GM18907 (cell line): ENCODE results near the gene RIMBP2.

Experiments used
- ATAC-seq: cut with Tn5 transposase; IDR thresholded peaks from one replicate; pipeline ENCODE4 v1.9.1; 2021; ENCODE audit warnings: mild to moderate bottlenecking, moderate library complexity; ENCODE audit not compliant: unreplicated experiment

Gene RIMBP2

DNA sequence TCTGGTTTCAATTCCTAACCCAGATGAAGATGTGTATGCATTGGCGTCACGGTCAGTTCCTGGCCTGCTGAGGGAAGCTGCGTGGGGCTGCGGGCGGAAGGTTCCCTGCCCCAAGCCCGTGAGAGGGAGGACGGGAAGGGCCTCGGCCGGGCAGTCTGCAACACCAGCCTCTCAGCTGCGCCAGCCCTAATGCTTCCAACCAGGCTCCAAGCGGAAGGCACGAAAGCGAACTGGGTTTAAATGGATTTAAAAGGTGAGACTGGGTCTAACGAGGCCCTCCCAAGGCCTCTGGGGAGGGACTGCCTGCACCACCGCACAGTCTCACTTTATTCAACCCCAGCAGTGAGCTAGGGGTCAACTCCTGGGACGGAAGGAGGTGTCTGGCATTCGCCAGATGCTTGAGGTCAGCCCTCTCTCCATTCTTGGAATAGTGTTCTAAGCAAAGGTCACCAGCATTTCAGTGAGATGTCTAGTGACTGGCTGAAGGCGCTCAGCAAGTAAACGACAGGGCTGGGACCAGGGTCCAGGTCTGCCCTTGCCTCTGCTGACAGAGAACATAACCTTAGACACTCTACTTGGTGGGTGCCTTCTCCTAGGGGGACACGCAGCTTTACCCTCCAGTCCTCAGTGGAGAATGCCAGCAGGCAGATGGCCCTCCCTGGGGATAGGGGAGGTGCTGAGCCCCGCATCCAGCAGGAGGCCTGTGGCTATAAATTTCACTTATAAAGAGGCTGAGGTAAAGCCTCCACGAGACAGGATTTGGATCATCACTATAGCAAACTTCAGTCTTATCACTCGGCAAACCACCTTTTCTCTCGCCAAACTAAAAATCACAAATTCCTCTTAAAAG is 286.2 kb downstream of the RIMBP2 start:
- ATAC-seq, result no peak

DNA sequence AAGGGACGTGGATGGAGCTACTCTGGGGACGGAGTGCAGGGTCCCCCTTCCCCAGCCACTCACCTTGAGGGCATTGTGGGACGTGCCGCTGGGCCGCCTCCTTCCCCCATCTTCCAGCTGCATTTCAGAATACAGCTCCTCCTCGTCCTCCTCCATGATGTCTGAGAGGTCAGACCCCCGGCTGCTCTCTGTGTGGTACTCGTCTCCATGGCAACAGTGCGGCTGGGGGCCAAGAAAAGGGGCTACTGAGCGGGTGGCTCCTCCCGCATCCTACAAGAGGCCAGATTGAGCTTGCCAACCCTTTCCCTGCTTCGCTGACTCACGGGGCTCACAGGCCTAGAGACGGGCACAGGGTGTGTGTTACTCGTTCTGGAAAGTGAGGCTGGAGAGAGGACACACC is 288.0 kb downstream of the RIMBP2 start:
- no peak for ATAC-seq

DNA sequence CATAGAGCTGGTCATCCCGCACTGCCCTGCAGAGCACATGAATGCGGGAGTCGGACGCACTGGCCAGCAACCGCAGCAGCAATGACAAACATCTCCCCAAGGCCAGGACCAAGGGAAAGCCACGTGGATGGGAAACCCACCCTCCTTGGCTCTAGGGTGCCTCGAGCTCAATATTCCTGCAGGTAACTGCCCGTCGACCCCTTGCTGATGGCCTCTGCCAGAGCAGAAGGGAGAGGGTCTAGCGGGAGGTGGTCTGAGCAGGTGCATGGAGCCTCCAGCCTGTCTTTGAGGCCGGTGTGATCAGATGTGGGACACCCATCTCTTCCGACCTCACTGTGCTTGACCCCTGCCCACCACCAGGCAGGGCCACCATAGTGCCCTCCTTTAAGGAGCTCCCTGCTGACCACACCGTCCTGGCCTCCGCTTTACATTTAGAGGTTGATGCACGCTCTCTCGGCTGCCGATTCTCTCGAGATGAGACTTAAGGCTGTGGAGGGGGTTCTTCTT is 288.7 kb downstream of the RIMBP2 start:
- no peak for ATAC-seq

DNA sequence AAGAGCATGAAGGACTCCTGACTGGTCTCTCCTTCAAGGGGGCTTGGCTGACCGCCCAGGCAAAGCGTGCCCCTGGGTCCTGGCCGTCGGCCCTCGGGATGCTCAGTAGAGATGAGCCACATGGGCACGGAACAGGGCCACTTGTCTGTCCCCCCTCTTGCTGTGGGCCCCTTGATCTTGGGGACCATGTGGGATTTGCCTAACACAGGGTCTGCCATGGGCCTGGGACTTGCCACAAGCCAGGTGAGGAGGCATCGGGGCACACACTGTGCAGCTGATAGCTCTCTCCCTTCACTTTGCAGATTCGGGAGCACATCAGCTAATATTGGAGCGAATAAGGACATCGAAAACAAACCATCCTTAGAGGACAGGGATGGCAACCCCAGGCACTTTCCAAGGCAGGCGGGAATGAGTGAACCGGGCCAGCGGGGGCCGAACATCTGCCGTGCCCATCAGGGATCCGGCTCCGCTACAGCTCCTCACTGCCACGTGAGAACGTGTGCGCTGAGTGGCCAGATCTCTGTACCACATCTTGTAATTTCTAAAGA is 290.3 kb downstream of the RIMBP2 start:
- no peak for ATAC-seq

DNA sequence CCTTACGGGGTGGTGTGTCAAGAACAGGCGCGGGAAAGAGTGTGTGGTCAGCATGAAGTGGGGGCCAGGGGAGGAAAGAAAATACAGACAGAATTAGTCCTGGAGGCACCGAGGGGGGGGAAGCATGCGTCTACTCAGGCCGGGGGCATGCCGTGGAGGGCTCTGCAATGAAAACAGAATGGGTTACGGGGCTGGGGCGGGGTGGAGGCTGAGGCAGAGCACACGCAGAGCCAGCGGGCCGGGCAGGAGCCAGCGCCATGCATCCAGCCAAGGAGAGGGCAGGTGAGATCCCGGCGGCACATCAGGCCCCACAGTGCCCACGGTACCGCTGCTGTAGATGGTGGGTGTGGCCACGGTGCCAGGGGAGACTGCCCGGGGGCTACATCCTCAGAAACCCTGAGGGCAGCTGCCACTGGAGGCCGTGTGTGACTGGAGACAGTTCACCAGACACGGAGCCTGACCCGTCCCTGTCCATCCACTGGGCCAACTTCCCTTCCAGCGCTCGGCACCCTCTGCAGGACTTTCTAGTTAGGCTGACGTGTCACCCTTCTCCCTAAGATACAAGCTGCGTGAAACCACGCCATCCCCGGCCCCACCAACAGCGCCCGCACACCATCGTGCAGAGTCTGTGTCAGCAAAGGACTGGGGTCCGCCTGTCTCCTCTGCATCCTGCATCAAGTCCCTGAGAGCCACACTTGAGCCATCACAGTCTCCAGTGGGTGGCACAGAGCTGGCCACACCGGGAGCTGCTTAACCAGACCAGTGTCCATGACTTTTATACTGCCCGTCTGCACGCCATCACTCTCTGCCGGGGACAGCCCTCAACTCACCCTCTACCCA is 291.0 kb downstream of the RIMBP2 start:
- ATAC-seq, result no peak

DNA sequence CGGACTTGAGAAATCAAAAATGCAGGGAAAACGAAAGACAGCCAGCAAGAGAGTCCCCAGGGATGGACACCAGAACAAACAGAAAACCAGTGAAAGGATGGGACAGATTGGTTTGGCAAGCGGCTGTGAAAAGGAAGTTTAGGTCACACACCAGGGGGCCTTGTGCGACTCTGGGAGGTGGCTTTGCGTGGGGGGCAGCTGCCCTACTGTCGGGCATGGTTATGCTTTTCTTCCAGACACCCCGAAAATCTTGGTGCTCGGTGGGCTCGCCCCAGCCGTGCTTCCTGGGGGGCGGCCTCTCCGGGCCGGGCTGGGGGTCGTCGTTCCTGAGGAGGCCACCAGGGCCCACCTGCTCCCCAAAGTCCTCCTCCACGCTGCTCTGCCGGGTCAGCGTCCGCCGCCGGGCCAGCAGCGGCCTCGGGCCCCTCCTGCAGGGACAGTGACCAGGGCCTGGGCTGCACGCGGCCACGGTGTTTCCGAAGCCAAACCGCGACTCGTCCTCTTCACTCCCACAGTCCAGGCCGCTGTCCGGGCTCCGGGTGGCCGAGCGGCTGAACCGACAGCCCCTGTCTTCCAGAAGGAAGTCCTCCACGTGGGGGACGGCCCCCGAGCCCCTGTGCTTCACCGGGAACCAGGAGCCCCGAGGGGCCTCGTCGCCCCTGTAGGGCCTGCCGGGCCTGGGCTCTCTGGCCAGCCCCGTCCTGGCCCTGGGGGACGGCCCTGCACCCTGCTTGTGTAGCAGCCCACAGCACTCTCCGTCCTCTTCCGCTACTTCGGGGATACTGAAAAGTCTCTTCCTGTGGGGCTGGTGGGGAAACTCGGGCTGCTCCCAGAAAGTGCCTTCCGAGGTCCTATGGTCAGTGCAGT is 291.9 kb downstream of the RIMBP2 start:
- no peak for ATAC-seq

DNA sequence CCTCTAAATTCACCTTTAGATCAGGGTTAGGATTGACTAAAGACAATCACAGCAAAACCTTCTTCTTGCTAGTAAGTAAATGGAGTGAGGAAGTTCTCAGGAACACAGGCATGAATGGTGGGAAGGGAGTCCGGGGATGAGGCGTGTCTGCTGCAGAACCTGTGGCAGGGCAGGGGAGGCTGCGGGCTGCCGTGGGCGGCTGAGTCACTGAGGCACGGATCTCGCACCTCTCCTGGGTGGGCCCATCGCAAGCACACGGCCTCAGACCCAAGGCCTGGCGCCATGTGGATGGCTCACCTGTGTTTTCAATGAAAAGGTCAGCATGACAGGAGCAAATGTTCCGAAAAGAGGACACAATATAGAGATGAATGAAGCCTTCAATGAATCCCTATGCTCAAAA is 293.0 kb downstream of the RIMBP2 start:
- ATAC-seq, result no peak

DNA sequence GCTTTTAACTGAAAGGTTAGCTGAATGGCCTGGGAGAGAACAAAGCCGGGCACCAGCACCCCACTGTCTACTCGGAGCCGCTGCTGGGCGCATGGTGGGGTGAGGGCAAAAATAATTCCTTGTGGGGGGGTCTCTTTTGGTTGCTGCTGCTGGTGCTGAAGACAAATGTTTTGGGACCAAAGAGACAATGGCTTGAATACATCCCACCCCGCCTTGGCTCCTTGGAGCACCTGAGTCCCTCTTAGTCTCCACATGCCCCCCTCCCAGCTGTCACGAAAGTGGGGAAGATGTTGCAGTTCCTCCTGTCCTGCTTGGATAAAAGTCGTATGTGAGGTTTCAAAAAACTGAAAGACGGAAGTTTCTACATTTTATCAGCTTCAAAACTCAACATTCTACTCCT is 293.4 kb downstream of the RIMBP2 start:
- no peak for ATAC-seq

DNA sequence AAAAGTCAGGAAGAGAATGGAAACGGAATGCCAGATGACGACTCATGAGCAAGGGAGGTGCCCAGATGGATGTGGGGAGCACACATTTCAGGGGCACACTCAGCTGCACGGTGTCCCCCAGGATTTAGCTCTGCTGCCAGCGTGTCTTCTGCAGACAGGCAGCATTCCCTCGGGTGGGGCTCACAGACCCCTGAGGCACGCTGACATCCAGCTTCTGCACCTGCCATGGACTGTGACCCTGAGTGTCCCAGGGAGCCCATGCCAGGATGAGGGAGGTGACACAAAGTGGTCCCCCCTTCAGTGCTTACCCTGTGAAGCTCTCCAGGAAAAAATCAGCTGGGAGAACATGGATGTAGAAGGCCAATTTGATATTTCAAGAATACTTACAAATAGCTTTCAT is 294.2 kb downstream of the RIMBP2 start:
- no peak for ATAC-seq

DNA sequence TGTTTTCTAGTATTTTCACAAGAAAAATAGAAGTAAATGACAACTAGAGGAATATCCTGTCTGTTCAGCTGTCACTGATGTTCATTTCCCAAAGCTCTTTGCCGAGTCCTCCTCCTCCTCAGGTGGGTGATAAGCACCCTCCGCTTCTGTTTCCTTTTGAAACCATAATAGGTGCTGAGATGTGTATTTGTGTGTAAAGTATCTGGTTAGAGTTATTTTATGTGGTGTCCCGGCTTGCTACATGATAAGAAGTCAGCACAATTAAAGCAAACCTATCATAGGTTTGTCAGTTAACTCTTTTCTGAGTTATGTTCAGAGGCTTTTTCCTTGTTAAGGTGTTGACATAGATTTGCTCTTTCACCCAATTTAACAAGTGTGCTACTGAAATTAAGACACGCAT is 296.0 kb downstream of the RIMBP2 start:
- ATAC-seq, result no peak

DNA sequence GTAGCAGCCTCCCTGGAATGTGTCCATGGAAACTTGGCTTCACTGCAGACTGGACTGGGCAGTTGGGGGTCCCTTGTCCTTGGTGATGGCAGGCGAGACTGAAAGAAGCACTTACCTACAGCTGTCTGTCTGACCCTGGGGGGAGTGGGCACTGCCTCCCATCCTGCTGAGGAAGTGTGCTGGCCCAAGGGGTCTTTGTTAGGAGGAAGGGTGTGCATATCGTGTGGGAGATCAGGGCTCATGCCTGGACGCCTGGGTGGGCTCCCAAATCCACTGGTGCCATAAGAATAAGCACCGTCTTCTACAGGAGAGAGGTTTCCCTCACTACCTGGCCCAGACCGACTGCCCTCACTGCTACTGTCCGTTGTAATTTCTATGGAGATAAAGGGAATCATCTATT is 297.0 kb downstream of the RIMBP2 start:
- no peak for ATAC-seq

DNA sequence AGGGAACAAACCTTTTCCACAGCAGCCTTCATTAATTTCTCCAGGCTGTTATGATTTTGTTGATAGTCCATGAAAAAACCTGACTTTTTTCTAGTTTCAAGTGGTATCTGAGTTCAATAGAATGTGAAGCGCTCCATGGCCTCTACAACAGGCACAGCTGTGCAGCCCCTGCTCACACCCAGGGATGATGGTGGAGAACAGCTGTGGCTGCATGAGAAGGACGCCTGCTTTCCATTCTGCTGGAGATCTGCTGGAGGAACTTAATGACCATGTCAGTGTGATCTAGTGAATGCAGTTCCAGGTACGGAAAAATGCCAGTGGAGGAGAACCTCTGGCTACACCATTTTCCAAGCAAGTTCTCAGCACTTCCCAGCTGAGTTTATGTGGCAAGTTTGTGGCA is 297.8 kb downstream of the RIMBP2 start:
- no peak for ATAC-seq

DNA sequence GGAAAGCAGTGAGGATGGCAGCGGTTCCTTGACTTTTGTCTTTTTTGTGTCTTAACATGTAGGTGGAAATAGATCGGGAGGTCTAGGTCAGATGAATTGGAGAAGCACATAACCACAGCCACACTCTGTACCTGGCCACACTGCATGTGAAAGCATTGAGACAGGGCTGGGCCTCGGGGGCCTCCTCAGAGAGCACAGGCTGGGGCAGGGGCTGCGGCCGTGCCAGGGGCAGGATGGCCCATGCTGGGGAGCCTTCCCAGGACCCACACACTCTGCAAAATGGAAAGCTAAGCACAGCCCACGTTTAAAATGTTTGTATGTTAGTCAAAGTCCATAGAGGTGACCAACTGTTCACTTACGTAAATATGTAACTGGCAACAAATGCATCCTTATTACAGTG is 301.7 kb downstream of the RIMBP2 start:
- no peak for ATAC-seq

DNA sequence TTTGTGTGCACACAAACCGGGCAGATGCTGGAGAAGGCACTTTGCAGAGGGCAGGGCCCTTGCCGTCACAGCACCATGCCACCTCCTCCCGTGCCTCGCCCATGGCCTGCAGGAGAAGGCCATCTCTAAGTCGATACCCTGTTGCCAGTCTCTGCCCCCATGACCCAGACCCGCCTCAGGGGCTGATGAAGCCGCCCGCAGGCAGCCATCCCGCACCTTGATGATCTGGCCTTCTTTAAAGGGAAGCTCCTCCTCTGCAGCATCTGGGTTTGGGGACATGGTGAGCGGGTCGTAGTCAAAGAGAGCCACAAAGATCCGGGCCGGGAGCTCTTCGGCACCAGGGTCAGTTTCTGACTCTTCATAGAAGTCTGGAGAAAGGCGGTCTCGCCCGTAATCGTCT is 302.2 kb downstream of the RIMBP2 start:
- ATAC-seq, result no peak

DNA sequence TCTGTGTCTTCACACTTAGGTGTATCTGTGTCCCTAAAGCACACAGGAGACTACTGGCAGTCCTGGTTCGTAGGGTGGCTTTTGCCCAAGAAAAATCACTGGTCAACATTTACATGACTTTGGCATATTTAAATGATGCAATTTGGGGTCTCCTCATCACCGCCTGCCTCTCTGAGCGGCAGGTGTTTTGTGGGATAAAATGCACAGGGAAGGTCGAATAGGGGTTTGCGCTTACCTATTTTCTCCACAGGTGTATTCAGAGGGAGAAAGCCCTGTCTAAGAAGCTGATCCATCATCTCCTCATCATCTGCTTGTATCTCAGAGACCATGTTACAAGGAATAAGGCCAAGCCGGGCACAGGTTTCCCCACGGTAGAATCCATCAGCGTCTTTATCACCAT is 303.7 kb downstream of the RIMBP2 start:
- no peak for ATAC-seq

DNA sequence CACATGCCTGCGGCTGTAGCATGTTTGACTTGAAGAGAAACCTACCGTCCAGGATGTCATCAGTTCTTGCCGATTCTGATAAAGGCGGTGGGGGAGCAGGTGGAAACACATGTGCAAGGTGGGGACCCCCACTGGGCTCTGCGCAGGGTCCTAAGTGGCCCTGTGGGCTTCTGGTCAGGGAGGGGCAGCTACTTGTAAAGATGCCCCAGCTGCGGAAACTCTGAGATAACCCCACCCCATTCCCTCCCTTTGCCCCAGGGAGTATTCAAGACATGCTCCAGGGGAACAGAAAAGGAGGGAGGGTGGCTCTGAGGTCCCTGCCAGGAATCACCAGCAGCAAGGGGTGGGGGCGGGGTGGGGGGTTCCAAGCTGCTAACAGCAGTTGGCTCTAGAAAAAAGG is 310.8 kb downstream of the RIMBP2 start:
- ATAC-seq, result no peak

DNA sequence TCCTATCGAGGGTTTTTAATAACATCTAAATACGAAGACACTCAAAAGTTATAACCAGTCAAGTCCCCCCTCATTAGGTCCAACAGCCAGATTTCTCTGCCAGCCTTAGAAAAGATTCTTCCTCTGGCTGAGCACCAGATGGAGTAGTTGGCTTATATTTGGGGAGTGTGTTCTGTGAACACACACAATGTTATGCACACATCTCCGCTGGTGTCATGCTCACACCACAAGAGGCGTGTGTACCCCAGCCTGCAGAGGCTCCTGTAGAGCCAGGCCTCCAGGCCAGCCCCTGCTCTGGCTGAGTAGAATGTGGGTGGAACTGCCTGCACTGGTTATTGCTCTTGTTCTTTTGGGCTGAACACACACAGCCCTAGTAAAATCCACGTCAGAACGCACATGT is 314.4 kb downstream of the RIMBP2 start:
- no peak for ATAC-seq

DNA sequence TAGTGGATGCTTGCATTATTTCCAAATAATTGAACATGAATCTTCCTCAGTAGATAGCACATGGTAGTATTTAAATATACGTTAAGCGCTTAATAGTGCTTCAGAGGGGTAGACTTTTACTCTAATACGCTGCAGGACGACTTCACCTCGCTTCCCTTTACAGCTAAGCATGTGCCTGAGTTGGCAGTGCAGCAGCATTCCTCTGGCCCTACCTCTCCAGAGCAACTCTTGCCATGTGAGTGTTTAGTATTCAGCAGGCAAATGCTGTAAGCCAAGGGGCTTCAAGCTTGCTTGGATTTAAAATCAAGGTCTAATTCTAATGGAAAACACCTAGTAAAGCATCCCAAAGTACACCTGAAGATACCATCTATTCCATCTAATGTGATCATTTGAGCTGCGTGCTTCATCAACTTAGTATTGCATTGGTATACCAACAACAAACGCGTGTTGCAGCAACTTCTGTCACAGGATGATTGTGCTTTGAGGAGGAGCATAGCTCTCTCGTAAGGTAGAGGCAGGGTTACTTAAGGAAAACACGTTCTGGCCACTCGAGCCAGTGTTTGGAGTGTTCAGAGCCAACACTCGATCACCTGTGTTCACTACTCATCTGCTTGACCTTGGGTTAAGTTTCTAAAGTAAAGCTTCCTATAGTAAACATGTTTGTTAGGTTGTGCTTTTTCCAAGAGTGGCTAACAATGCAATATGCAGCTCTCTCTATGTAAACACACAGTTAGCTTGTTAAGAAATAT is 317.8 kb downstream of the RIMBP2 start:
- ATAC-seq, result no peak

DNA sequence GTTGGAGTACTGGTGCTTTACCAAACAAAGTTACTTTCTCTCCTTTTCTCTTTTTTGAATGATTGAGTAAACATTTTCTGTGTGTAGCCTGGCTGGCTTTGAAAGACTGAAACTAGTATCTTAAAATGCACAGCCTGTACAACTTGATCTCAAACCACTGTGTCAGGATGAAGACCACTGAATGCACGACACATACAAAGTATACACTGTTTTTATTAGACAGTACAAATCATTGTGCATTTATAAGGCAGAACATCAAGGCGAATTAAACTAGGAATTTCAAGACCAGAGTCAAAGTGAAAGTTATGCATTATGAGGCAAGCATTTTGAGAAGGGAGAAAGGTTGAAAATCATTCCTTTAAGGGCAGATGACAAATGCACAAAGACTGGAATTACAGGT is 319.4 kb downstream of the RIMBP2 start:
- no peak for ATAC-seq

DNA sequence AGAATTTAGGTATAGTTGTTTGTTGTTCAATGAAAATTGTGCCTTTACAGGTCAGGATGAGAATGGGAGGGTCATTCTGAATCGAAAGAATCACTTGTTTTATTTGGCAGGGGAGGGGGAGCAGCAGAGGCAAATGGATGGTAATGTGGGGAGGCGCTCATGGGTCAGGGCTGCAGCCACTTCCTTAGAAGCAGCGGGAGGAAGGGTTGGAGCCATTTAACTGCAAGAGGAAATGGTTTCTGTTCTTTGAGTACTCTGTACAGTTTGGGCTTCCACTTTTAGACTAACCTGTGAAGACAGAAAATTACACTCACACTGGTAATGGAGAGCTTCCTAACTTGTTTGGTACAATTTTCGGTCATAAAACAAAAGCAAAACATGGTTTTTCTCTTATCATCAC is 321.2 kb downstream of the RIMBP2 start:
- ATAC-seq, result no peak
